H1 (cell line): ENCODE measurements around the gene HDLBP. TPM values are rescaled to one million over a fixed set of nuclear protein-coding genes. Genes with fewer than 3 reads are reported as not detected.

Experiments used
- CTCF ChIA-PET: fragments of 300-600 bp; sonication (Branson Sonifier 250); formaldehyde crosslinking; loops from one replicate; lab custom pipeline; 2021; ENCODE audit not compliant: partially characterized antibody; lab: Charles Lee
- POLR2A ChIA-PET: fragments of 300-600 bp; sonication (Branson Sonifier 250); formaldehyde crosslinking; loops from one replicate; lab custom pipeline; 2021; ENCODE audit warnings: inconsistent platforms; ENCODE audit not compliant: partially characterized antibody; lab: Charles Lee
- DNase-seq, 2 experiments: peaks; one replicate each; pipeline versions ENCODE4 v3.0.0 to v3.0.0-alpha.2; 2010 to 2022; ENCODE audit warnings: low spot score in 2 of 2, low read depth in 1 of 2, mixed read lengths in 1 of 2
- FAIRE-seq: peaks from 2 replicates; lab custom pipeline; 2011; peaks lifted over from hg19 to GRCh38; lab: Jason Lieb, UNC
- H2AFZ ChIP-seq: 2 replicates; pipeline ENCODE4 v1.8.1; 2012; ENCODE audit warnings: low read length, inconsistent platforms
- H2AK5ac ChIP-seq: 2 replicates; pipeline ENCODE4 v1.6.1; 2013; ENCODE audit warnings: low read depth, low read length
- H2BK120ac ChIP-seq: replicated peaks from 2 replicates; pipeline ENCODE3; 2013; ENCODE audit warnings: low read depth, low read length, inconsistent platforms
- H2BK12ac ChIP-seq: 2 replicates; pipeline ENCODE4 v1.6.1; 2013; ENCODE audit warnings: low read depth, low read length
- H2BK15ac ChIP-seq: 2 replicates; pipeline ENCODE4 v1.6.1; 2013; ENCODE audit warnings: low read length
- H2BK20ac ChIP-seq: 2 replicates; pipeline ENCODE4 v1.6.1; 2013; ENCODE audit warnings: low read length
- H2BK5ac ChIP-seq: 2 replicates; pipeline ENCODE4 v1.6.1; 2013; ENCODE audit warnings: low read depth, low read length
- H3K14ac ChIP-seq: 2 replicates; pipeline ENCODE4 v1.6.1; 2013; ENCODE audit warnings: inconsistent platforms; ENCODE audit not compliant: insufficient read length
- H3K18ac ChIP-seq: 2 replicates; pipeline ENCODE4 v1.6.1; 2013; ENCODE audit warnings: low read length; ENCODE audit errors: extremely low read depth
- H3K23ac ChIP-seq: 2 replicates; pipeline ENCODE4 v1.6.1; 2013; ENCODE audit warnings: inconsistent platforms; ENCODE audit not compliant: insufficient read length
- H3K23me2 ChIP-seq: 2 replicates; pipeline ENCODE4 v1.6.1; 2013; ENCODE audit warnings: low read depth, low read length
- H3K27ac ChIP-seq: 2 replicates; pipeline ENCODE4 v1.6.1; 2011; ENCODE audit warnings: low read depth, low read length, inconsistent platforms
- H3K27me3 ChIP-seq, 4 experiments: replicated peaks in 1 of 4; 1 replicate in 1 of 4; 2 replicates in 3 of 4; pipeline versions ENCODE4 v1.6.1 to v1.8.1; 2011 to 2013; ENCODE audit warnings: low read length in 3 of 4, mild to moderate bottlenecking in 3 of 4, inconsistent platforms in 2 of 4, mixed read lengths in 2 of 4, moderate library complexity in 1 of 4; ENCODE audit not compliant: control insufficient read depth in 3 of 4, insufficient read depth in 3 of 4; ENCODE audit errors: extremely low read depth in 1 of 4
- H3K36me3 ChIP-seq, 4 experiments: 2 replicates each; pipeline versions ENCODE4 v1.6.1 to v1.8.1; 2011 to 2013; ENCODE audit warnings: mild to moderate bottlenecking in 4 of 4, low read length in 3 of 4, moderate library complexity in 2 of 4, control low read depth in 1 of 4, inconsistent platforms in 1 of 4; ENCODE audit not compliant: insufficient read depth in 4 of 4, control insufficient read depth in 2 of 4
- H3K4ac ChIP-seq: replicated peaks from 2 replicates; pipeline ENCODE3; 2013; ENCODE audit warnings: low read length, low read depth, mixed read lengths, inconsistent platforms; ENCODE audit not compliant: insufficient read length
- H3K4me1 ChIP-seq, 4 experiments: replicated peaks in 1 of 4; 1 replicate in 1 of 4; 2 replicates in 3 of 4; pipeline versions ENCODE4 v1.6.1 to v1.8.1; 2011 to 2013; ENCODE audit warnings: low read length in 3 of 4, inconsistent platforms in 2 of 4, mixed read lengths in 1 of 4; ENCODE audit not compliant: insufficient read depth in 4 of 4, control insufficient read depth in 3 of 4
- H3K4me2 ChIP-seq, 2 experiments: 2 replicates each; pipeline versions ENCODE4 v1.6.1 to v1.8.1; 2011 to 2013; ENCODE audit warnings: low read depth in 2 of 2, low read length in 2 of 2, control low read depth in 1 of 2, inconsistent platforms in 1 of 2, mild to moderate bottlenecking in 1 of 2; ENCODE audit not compliant: insufficient read depth in 1 of 2
- H3K4me3 ChIP-seq, 4 experiments: fragments of 200-600, 300-600 bp in 1 of 4; sonication (generic), shearing (Covaris generic), sonication (Bioruptor Twin) in 1 of 4; 2 replicates each; pipeline versions ENCODE4 v1.5.1 to v1.8.1; 2011 to 2016; ENCODE audit warnings: low read length in 4 of 4, low read depth in 3 of 4, control low read depth in 2 of 4, inconsistent platforms in 2 of 4, mild to moderate bottlenecking in 2 of 4, mixed read lengths in 1 of 4, moderate library complexity in 1 of 4; ENCODE audit not compliant: insufficient read depth in 2 of 4; ENCODE audit errors: extremely low read depth in 1 of 4
- H3K56ac ChIP-seq: replicated peaks from 2 replicates; pipeline ENCODE3; 2013; ENCODE audit warnings: low read depth, mild to moderate bottlenecking, mixed read lengths, low read length, inconsistent platforms; ENCODE audit not compliant: insufficient read length
- H3K79me1 ChIP-seq: 2 replicates; pipeline ENCODE4 v1.6.1; 2013; ENCODE audit warnings: low read depth, low read length, control low read depth
- H3K79me2 ChIP-seq, 2 experiments: 2 replicates each; pipeline versions ENCODE4 v1.6.1 to v1.8.1; 2012 to 2013; ENCODE audit warnings: low read length in 2 of 2, mild to moderate bottlenecking in 2 of 2, inconsistent platforms in 1 of 2; ENCODE audit not compliant: insufficient read depth in 2 of 2, control insufficient read depth in 1 of 2
- H3K9ac ChIP-seq, 4 experiments: replicated peaks in 1 of 4; 1 replicate in 1 of 4; 2 replicates in 3 of 4; pipeline versions ENCODE4 v1.6.1 to v1.8.1; 2011 to 2013; ENCODE audit warnings: low read depth in 3 of 4, low read length in 3 of 4, control low read depth in 2 of 4, mild to moderate bottlenecking in 2 of 4, moderate library complexity in 2 of 4, inconsistent platforms in 1 of 4; ENCODE audit errors: extremely low read depth in 1 of 4
- H3K9me3 ChIP-seq, 2 experiments: 2 replicates each; pipeline versions ENCODE4 v1.6.1 to v1.8.1; 2012 to 2013; ENCODE audit warnings: mild to moderate bottlenecking in 2 of 2, moderate library complexity in 2 of 2, control low read depth in 1 of 2, inconsistent platforms in 1 of 2, low read depth in 1 of 2, low read length in 1 of 2, mixed read lengths in 1 of 2; ENCODE audit not compliant: insufficient read depth in 2 of 2
- H4K20me1 ChIP-seq, 2 experiments: replicated peaks in 1 of 2; 2 replicates each; pipeline versions ENCODE3 to v1.8.1; 2011 to 2013; ENCODE audit warnings: inconsistent platforms in 2 of 2, low read length in 2 of 2, mild to moderate bottlenecking in 1 of 2; ENCODE audit not compliant: insufficient read depth in 2 of 2, control insufficient read depth in 1 of 2
- H4K5ac ChIP-seq: 2 replicates; pipeline ENCODE4 v1.6.1; 2013; ENCODE audit warnings: low read length, low read depth, mixed read lengths, inconsistent platforms; ENCODE audit not compliant: insufficient read length
- H4K8ac ChIP-seq: 2 replicates; pipeline ENCODE4 v1.8.0; 2013; ENCODE audit warnings: mild to moderate bottlenecking, moderate library complexity, low read length, inconsistent platforms; ENCODE audit not compliant: insufficient read depth; ENCODE audit errors: extremely low read depth
- H4K91ac ChIP-seq: replicated peaks from 2 replicates; pipeline ENCODE3; 2013; ENCODE audit warnings: low read length, mixed read lengths, inconsistent platforms; ENCODE audit not compliant: insufficient read length
- CBX8 ChIP-seq: fragments of 300-800, 300-1000 bp; sonication (generic); IDR thresholded peaks from 2 replicates; pipeline ENCODE4 v1.7.1; 2016; ENCODE audit warnings: low read depth, low read length, borderline replicate concordance
- GTF2F1 ChIP-seq: IDR thresholded peaks from 2 replicates; pipeline ENCODE4 v1.6.1; 2012; ENCODE audit warnings: low read depth, low read length, improper control_type of control experiment, borderline replicate concordance
- KDM1A ChIP-seq: fragments of 200-600, 300-600 bp; sonication (generic); IDR thresholded peaks from 2 replicates; pipeline ENCODE4 v1.7.1; 2016; ENCODE audit warnings: mild to moderate bottlenecking, low read length, borderline replicate concordance
- MAFK ChIP-seq: IDR thresholded peaks from 2 replicates; pipeline ENCODE4 v1.6.1; 2012; ENCODE audit warnings: low read depth, mild to moderate bottlenecking, improper control_type of control experiment, low read length
- NRF1 ChIP-seq: IDR thresholded peaks from 2 replicates; pipeline ENCODE4 v1.6.1; 2011; ENCODE audit warnings: mild to moderate bottlenecking, low read depth, low read length, improper control_type of control experiment
- POLR2AphosphoS5 ChIP-seq: IDR thresholded peaks from 2 replicates; pipeline ENCODE4 v1.6.1; 2011; ENCODE audit warnings: low read depth, low read length
- SRF ChIP-seq: IDR thresholded peaks from 2 replicates; pipeline ENCODE4 v1.6.1; 2011; ENCODE audit warnings: mild to moderate bottlenecking, low read depth, low read length, moderate library complexity
- WGBS, 2 experiments: shearing (Covaris generic) in 1 of 2; methylation state at CpG; one replicate each; pipeline versions ENCODE4 v1.1.6 to v1.1.7; 2013 to 2015; ENCODE audit warnings: low lambda C conversion rate in 2 of 2, mixed read lengths in 2 of 2, inconsistent platforms in 1 of 2, low coverage in 1 of 2, missing lambda C conversion rate in 1 of 2; ENCODE audit not compliant: insufficient replicate concordance in 2 of 2, insufficient coverage in 1 of 2, insufficient read length in 1 of 2; ENCODE audit errors: extremely low coverage in 1 of 2, missing lambda C conversion rate in 1 of 2; 5-methylcytosine and 5-hydroxymethylcytosine counted together
- polyA plus RNA-seq, 7 experiments: library from polyadenylated mRNA; depleted of rRNA in 3 of 7; stranded (reverse) in 5 of 7; unstranded in 2 of 7; fragments of >200 nt in 5 of 7; fragments of 200-250 nt in 2 of 7; gene quantifications; 1 replicate in 5 of 7; 2 replicates in 1 of 7; 4 replicates in 1 of 7; pipeline versions ENCODE4 v1.2.1 to v1.2.3, GENCODE V29; 2011 to 2013; ENCODE audit warnings: missing spikeins in 2 of 7, mixed read lengths in 2 of 7
- total RNA-seq: library from RNA; stranded (reverse); fragmentation: NEBNext Ultra II Directional; extraction: Animal tissue kit (Norgen Biotek cat#: 25700); gene quantifications from 2 replicates; pipeline ENCODE4 v1.2.1, GENCODE V29; 2021

HDLBP gene
- total and polyA plus RNA-seq, 2 of the 8 experiments (the other 6 are each of a cell fraction or from before 2014, with no cell fraction given) = 185 to 360 TPM

GRCh38 chr2:241286348-241287090 lies 29.0 kb downstream of the HDLBP start:
- H2BK20ac ChIP-seq = no peak overlapping the region
- 92% methylated on average over 9 of the region's 9 CpGs; no CpG with 5 or more reads in 1 of the 2 experiments for WGBS, 2 experiments
- peaks cover 7 to 83% of the 10 kb centered on the region in 2 experiments for H3K79me2 ChIP-seq
- H3K9me3 ChIP-seq = no peaks in the 10 kb centered on the region
- H3K9ac ChIP-seq = no peak overlapping the region
- CTCF ChIA-PET = interaction anchor here (1.2 kb wide), 1 partner anchor 99 kb away, joined by 4 read pairs; no protein-coding TSS in a partner anchor
- H2BK120ac ChIP-seq = no peak overlapping the region
- H3K4me3 ChIP-seq = no peak overlapping the region
- FAIRE-seq (no peak), DNase-seq (no peak)
- H3K79me1 ChIP-seq = peaks cover 21% of the 10 kb centered on the region
- H3K23ac ChIP-seq = no peak overlapping the region
- POLR2A ChIA-PET = interaction anchor here (0.9 kb wide), 1 partner anchor 13 kb away, joined by 4 read pairs; no protein-coding TSS in a partner anchor
- no peak overlapping the region for H3K4ac ChIP-seq
- peaks cover 0 to 2% (median 0%) of the 10 kb centered on the region in 4 experiments; a peak in 2 of 7 replicates for H3K4me1 ChIP-seq
- H3K27me3 ChIP-seq = no peaks in the 10 kb centered on the region
- H2AK5ac ChIP-seq = no peak overlapping the region
- H4K8ac ChIP-seq = no peak overlapping the region
- no peaks in the 10 kb centered on the region for H3K23me2 ChIP-seq
- H3K27ac ChIP-seq = no peak overlapping the region
- no peak overlapping the region for H2BK12ac ChIP-seq
- H3K18ac ChIP-seq = no peak overlapping the region
- H2BK15ac ChIP-seq = no peak overlapping the region
- H3K14ac ChIP-seq = no peak overlapping the region
- no peak overlapping the region for H3K4me2 ChIP-seq
- no peak overlapping the region for H2BK5ac ChIP-seq
- H4K5ac ChIP-seq = no peak overlapping the region
- H3K56ac ChIP-seq = no peak overlapping the region
- no peaks in the 10 kb centered on the region; a peak in 1 of 8 replicates for H3K36me3 ChIP-seq
- peaks cover 4 to 13% of the 10 kb centered on the region in 2 experiments for H4K20me1 ChIP-seq
- no peak overlapping the region for H2AFZ ChIP-seq
- H4K91ac ChIP-seq = no peak overlapping the region
- TF ChIP-seq KDM1A = no peak
- no peak for TF ChIP-seq MAFK
- no peak for TF ChIP-seq NRF1
- TF ChIP-seq POLR2AphosphoS5 = no peak
- no peak for TF ChIP-seq CBX8
- no peak for TF ChIP-seq SRF
- TF ChIP-seq GTF2F1 = no peak
